Liver (tissue), 9 donors: Measurements from ENCODE around the gene HCN2. TPM values are rescaled to one million over a fixed set of nuclear protein-coding genes. Genes with fewer than 3 reads are reported as not detected.

Experiments used
- DNase-seq: peaks from one replicate; pipeline ENCODE4 v3.0.0-alpha.2; 2017; ENCODE audit warnings: low spot score
- H3K27ac ChIP-seq, 2 donors: one replicate each; pipeline ENCODE4 v1.7.0; 2013; ENCODE audit warnings: inconsistent platforms in 2 of 2, low read length in 2 of 2, control low read depth in 1 of 2, low read depth in 1 of 2, mild to moderate bottlenecking in 1 of 2
- H3K27me3 ChIP-seq, 4 donors: one replicate each; pipeline versions ENCODE4 v1.6.1 to v1.7.0; 2013; ENCODE audit warnings: low read length in 3 of 4, inconsistent platforms in 1 of 4, mild to moderate bottlenecking in 1 of 4, moderate library complexity in 1 of 4; ENCODE audit not compliant: control insufficient read depth in 4 of 4, insufficient read depth in 4 of 4
- H3K36me3 ChIP-seq, 4 donors: one replicate each; pipeline versions ENCODE4 v1.6.1 to v1.7.0; 2013; ENCODE audit warnings: low read length in 3 of 4, mild to moderate bottlenecking in 3 of 4, low read depth in 1 of 4, moderate library complexity in 1 of 4; ENCODE audit not compliant: control insufficient read depth in 4 of 4, insufficient read depth in 3 of 4
- H3K4me1 ChIP-seq, 4 donors: one replicate each; pipeline versions ENCODE4 v1.6.1 to v1.7.0; 2013; ENCODE audit warnings: low read length in 3 of 4, mild to moderate bottlenecking in 3 of 4, moderate library complexity in 1 of 4; ENCODE audit not compliant: control insufficient read depth in 4 of 4, insufficient read depth in 4 of 4
- H3K4me3 ChIP-seq, 3 donors: one replicate each; pipeline versions ENCODE4 v1.6.1 to v1.7.0; 2013; ENCODE audit warnings: low read length in 3 of 3, control low read depth in 1 of 3, low read depth in 1 of 3, mild to moderate bottlenecking in 1 of 3
- H3K9ac ChIP-seq, 2 donors: one replicate each; pipeline ENCODE4 v1.7.0; 2013; ENCODE audit warnings: low read length in 2 of 2, mild to moderate bottlenecking in 2 of 2, moderate library complexity in 2 of 2, control low read depth in 1 of 2, low read depth in 1 of 2
- H3K9me3 ChIP-seq, 4 donors: one replicate each; pipeline versions ENCODE4 v1.6.1 to v1.7.0; 2013; ENCODE audit warnings: low read length in 3 of 4; ENCODE audit not compliant: control insufficient read depth in 4 of 4
- ATF3 ChIP-seq: IDR thresholded peaks from 2 replicates; pipeline ENCODE4 v1.6.1; 2016; ENCODE audit warnings: antibody characterized with exemption
- CTCF ChIP-seq: fragments of 150-350 bp; IDR thresholded peaks from 2 replicates; pipeline ENCODE4 v1.5.1; 2017; ENCODE audit warnings: improper control_type of control experiment, low read depth, low read length; ENCODE audit not compliant: missing input control
- EGR1 ChIP-seq, 2 donors: IDR thresholded peaks; 2 replicates each; pipeline ENCODE4 v1.6.1; 2016 to 2018; ENCODE audit warnings: antibody characterized with exemption in 2 of 2, low read depth in 2 of 2
- FOXA1 ChIP-seq: IDR thresholded peaks from 2 replicates; pipeline ENCODE4 v1.6.1; 2016; ENCODE audit warnings: antibody characterized with exemption
- FOXA2 ChIP-seq: IDR thresholded peaks from 2 replicates; pipeline ENCODE4 v1.6.1; 2016; ENCODE audit warnings: antibody characterized with exemption
- GABPA ChIP-seq, 2 donors: IDR thresholded peaks in 1 of 2; conservative IDR thresholded peaks in 1 of 2; 2 replicates each; pipeline ENCODE4 v1.6.1; 2016; ENCODE audit warnings: antibody characterized with exemption in 2 of 2, mild to moderate bottlenecking in 1 of 2, moderate library complexity in 1 of 2
- HNF4A ChIP-seq, 2 donors: conservative IDR thresholded peaks; 2 replicates each; pipeline ENCODE4 v1.6.1; 2016; ENCODE audit warnings: antibody characterized with exemption in 2 of 2, mild to moderate bottlenecking in 2 of 2
- HNF4G ChIP-seq: IDR thresholded peaks from 2 replicates; pipeline ENCODE4 v1.6.1; 2016; ENCODE audit warnings: antibody characterized with exemption
- JUND ChIP-seq, 2 donors: IDR thresholded peaks; 2 replicates each; pipeline ENCODE4 v1.6.1; 2016; ENCODE audit warnings: antibody characterized with exemption in 2 of 2
- MAX ChIP-seq: IDR thresholded peaks from 2 replicates; pipeline ENCODE4 v1.6.1; 2016; ENCODE audit warnings: antibody characterized with exemption
- NR2F2 ChIP-seq: IDR thresholded peaks from 2 replicates; pipeline ENCODE4 v1.6.1; 2016; ENCODE audit warnings: antibody characterized with exemption
- RAD21 ChIP-seq, 2 donors: IDR thresholded peaks; 2 replicates each; pipeline ENCODE4 v1.6.1; 2016; ENCODE audit warnings: antibody characterized with exemption in 2 of 2, mild to moderate bottlenecking in 2 of 2
- REST ChIP-seq: IDR thresholded peaks from 2 replicates; pipeline ENCODE4 v1.6.1; 2016; ENCODE audit warnings: antibody characterized with exemption, mild to moderate bottlenecking
- RXRA ChIP-seq, 2 donors: IDR thresholded peaks; 2 replicates each; pipeline ENCODE4 v1.6.1; 2017 to 2018; ENCODE audit warnings: antibody characterized with exemption in 2 of 2, mild to moderate bottlenecking in 1 of 2
- SP1 ChIP-seq: IDR thresholded peaks from 2 replicates; pipeline ENCODE4 v1.6.1; 2018; ENCODE audit warnings: antibody characterized with exemption, mild to moderate bottlenecking
- TAF1 ChIP-seq: conservative IDR thresholded peaks from 2 replicates; pipeline ENCODE4 v1.6.1; 2016; ENCODE audit warnings: antibody characterized with exemption, mild to moderate bottlenecking
- YY1 ChIP-seq: IDR thresholded peaks from 2 replicates; pipeline ENCODE4 v1.6.1; 2016; ENCODE audit warnings: antibody characterized with exemption, mild to moderate bottlenecking
- ZBTB33 ChIP-seq: IDR thresholded peaks from 2 replicates; pipeline ENCODE4 v1.6.1; 2016; ENCODE audit warnings: antibody characterized with exemption
- WGBS: extraction: QIAGEN DNeasy Blood & Tissue Kit; methylation state at CpG from one replicate; pipeline ENCODE4 v1.1.7; 2013; 5-methylcytosine and 5-hydroxymethylcytosine counted together
- polyA plus RNA-seq, 2 donors: library from polyadenylated mRNA; stranded (reverse) in 1 of 2; unstranded in 1 of 2; fragments of 200-250 nt in 1 of 2; fragments of >200 nt in 1 of 2; fragmentation: Nextera tagmentation in 1 of 2; extraction: Ambion mirVana in 1 of 2; gene quantifications; one replicate each; pipeline versions ENCODE4 v1.2.1 to v1.2.3, GENCODE V29; 2013 to 2015
- total RNA-seq, 2 donors: library from RNA; depleted of rRNA; stranded (reverse); fragments of >200 nt; gene quantifications; one replicate each; pipeline ENCODE4 v1.2.3, GENCODE V29; 2014
- donor health status: healthy.
- donor health status: healthy.
- donor health status: healthy.
- donor health status: healthy.
- donor health status: healthy.

Gene HCN2
- total and polyA plus RNA-seq, 4 donors, result 0.05 to 0.17 (median 0.13) TPM; not detected in 1

GRCh38 chr19:577439-578392 is 12.0 kb upstream of the HCN2 start (continued):
- TF ChIP-seq ZBTB33 (no peak), NR2F2 (no peak)

- H3K4me1 ChIP-seq, result peaks cover 18 to 21% (median 20%) of the 10 kb centered on the region in 4 donors
- H3K4me3 ChIP-seq, result no peak overlapping the region
- no peak for DNase-seq
- peaks cover 9 to 24% (median 13%) of the 10 kb centered on the region in 4 donors for H3K36me3 ChIP-seq
- TF ChIP-seq FOXA2, result no peak
- no peak for TF ChIP-seq HNF4A (conservative IDR thresholded peaks at IDR 0.05)
- no peak for TF ChIP-seq MAX
- no peak for TF ChIP-seq REST
- TF ChIP-seq FOXA1, result no peak
- TF ChIP-seq RXRA (IDR thresholded peaks at IDR 0.05), result no peak
- TF ChIP-seq HNF4G, result no peak
- TF ChIP-seq JUND (IDR thresholded peaks at IDR 0.05), result no peak
- no peak for TF ChIP-seq SP1
- TF ChIP-seq CTCF, result no peak
- TF ChIP-seq RAD21 (IDR thresholded peaks at IDR 0.05), result no peak
- no peak for TF ChIP-seq ATF3
- no peak for TF ChIP-seq GABPA (IDR thresholded peaks at IDR 0.05 in 1 of 2, conservative IDR thresholded peaks at IDR 0.05 in 1 of 2)
- TF ChIP-seq ZBTB33, result no peak
- no peak for TF ChIP-seq NR2F2
- TF ChIP-seq YY1, result no peak
- no peak for TF ChIP-seq TAF1
- no peak for TF ChIP-seq EGR1 (IDR thresholded peaks at IDR 0.05; ENCODE audit: low read depth in 2 of 2)
- H3K27me3 ChIP-seq, result no peaks in the 10 kb centered on the region
- WGBS, result 95% methylated on average over 46 of the region's 46 CpGs
- no peak overlapping the region for H3K9ac ChIP-seq
- no peak overlapping the region for H3K27ac ChIP-seq
- H3K9me3 ChIP-seq, result no peaks in the 10 kb centered on the region
Observed at GRCh38 chr19:579111-579841, 10.4 kb upstream of the HCN2 start.
